Urinary bladder (tissue), 4 donors: ENCODE data around the gene SIX1. TPM values are rescaled to one million over a fixed set of nuclear protein-coding genes. Genes with fewer than 3 reads are reported as not detected.

Experiments used
- DNase-seq: peaks from one replicate; pipeline ENCODE4 v3.0.0-alpha.2; 2015; ENCODE audit errors: extremely low spot score
- H3K27ac ChIP-seq: one replicate; pipeline ENCODE4 v1.5.1; 2013; ENCODE audit warnings: low read depth, mild to moderate bottlenecking, moderate library complexity
- H3K36me3 ChIP-seq: one replicate; pipeline ENCODE4 v1.6.1; 2013; ENCODE audit warnings: mild to moderate bottlenecking, moderate library complexity; ENCODE audit not compliant: insufficient read depth
- H3K4me1 ChIP-seq: one replicate; pipeline ENCODE4 v1.6.1; 2013; ENCODE audit warnings: mild to moderate bottlenecking, moderate library complexity; ENCODE audit not compliant: insufficient read depth
- H3K4me3 ChIP-seq: one replicate; pipeline ENCODE4 v1.5.1; 2013; ENCODE audit warnings: low read depth, low read length
- WGBS: extraction: QIAGEN DNeasy Blood & Tissue Kit; methylation state at CpG from one replicate; pipeline ENCODE4 v1.1.7; 2013; 5-methylcytosine and 5-hydroxymethylcytosine counted together
- polyA plus RNA-seq: library from polyadenylated mRNA; stranded (reverse); fragments of 200-250 nt; gene quantifications from one replicate; pipeline ENCODE4 v1.2.3, GENCODE V29; 2013
- total RNA-seq: library from RNA; depleted of rRNA; stranded (reverse); fragments of >200 nt; gene quantifications from one replicate; pipeline ENCODE4 v1.2.3, GENCODE V29; 2014
- donor health status: healthy with polysubstance abuse.
- donor health status: healthy.

SIX1 gene
- total and polyA plus RNA-seq, 2 donors: 0.52 to 6.2 TPM

DNA sequence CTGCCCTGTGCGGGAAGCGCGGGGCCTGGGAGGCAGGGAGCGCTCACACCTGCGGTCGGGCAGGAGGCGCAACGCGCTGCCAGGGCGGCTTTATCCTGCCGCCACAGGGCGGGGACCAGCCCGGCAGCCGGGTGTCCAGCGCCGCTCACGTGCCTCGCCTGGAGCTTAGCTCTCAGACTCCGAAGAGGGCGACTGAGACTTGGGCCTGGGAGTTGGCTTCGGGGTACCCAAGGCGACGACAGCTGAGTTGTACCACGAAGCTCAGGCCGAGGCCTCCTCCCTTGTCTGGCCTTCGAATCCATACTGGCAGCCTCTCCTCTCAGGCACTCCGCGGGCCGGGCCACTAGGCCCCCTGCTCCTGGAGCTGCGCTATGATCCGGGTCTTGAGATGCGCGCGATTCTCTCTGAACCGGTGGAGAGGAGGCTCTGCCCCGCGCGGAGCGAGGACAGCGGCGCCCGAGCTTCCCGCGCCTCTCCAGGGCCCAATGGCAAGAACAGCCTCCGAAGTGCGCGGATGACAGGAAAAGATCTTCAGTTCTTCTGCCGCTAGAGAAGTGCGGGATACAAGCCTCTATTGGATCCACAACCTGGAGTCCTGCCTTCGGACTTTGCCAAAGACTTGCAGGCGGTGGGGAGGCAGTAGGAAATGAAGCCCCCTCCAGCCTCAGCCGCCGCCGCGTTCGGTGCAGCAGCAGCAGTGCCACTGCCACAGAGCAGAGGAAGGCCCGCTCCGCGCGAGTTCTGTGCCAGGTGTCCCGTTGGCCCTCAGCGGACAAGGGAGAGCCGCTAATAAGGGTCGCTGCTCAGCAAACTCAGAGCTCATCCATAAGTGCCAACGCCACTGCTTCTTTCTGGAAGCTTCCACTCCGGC is 6.8 kb downstream of the SIX1 start:
- H3K4me1 ChIP-seq: peaks cover 2% of the 10 kb centered on the region
- no peak overlapping the region for H3K4me3 ChIP-seq
- H3K36me3 ChIP-seq: no peaks in the 10 kb centered on the region
- 26% methylated on average over 66 of the region's 66 CpGs for WGBS
- H3K27ac ChIP-seq: no peak overlapping the region
- DNase-seq: no peak

DNA sequence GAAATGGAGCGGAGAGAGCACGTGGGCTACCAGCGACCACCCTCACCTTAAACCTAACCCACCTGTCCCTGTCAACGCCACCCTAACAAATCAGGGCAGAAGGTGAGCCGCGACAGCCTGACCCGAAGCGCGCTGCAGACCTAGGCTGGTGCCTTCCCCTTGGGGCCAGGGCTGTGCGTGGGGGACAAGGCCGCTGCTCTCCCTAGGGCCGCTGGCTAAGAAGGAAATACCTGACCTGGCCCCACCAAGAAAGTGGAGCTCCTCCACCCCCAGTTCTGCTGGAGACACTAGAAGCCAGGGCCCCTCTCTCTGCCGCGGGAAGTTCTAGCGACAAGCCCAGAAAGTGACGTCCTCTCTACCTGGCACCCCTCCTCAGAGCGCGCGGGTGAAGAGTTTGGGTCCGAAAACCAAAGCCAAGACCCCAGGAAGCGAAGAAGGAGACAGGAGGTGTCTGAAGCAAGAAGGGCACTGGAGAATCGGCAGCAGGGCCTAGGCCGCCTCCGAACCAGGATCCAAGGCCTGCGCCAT is 7.5 kb downstream of the SIX1 start:
- no peaks in the 10 kb centered on the region for H3K36me3 ChIP-seq
- peaks cover 2% of the 10 kb centered on the region for H3K4me1 ChIP-seq
- H3K27ac ChIP-seq: no peak overlapping the region
- no peak overlapping the region for H3K4me3 ChIP-seq
- 52% methylated on average over 25 of the region's 25 CpGs for WGBS
- no peak for DNase-seq

DNA sequence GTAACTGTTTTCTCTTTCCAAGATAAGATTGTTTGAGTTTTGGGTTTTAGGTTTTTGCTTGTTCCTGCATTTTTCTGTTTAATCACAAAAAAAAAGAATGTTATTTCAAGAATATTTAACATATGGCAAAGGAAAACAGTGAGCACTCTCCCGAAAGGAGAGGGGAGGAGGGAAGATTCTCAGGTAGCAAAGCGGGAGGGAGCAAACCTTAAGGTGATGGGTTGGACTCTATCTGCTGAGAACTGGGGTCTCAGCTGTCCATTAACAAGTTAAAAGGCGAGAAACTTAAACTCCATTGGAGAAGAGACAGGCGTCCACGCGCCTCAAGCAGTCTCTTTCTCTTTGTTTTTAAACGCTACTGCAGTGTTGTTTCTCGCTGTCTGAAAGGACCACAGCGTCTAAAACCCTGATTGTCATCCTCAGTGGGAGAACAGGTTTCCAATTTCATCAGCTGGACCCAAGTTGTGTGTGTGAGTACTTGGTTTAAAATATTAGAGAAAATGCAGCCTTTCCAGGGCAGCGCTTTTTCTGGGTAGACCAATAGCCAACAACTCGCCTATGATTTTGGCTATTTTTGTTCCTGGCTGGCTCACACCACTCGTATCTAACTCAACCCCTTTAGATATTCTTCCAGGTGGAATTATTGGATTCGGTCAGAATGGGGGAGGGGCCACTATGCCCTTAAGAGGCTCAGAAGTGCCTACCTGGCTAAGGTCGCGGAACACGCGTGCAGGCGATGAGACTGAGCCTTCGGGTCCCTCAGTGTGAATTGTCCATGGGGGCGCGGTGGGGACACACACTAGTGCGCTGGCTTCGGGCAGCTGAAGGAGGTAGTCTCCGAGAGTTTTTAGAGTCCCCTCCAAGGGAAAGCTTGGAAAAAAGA is 8.2 kb downstream of the SIX1 start:
- Histone ChIP-seq H3K4me3 (no peak overlapping the region), H3K4me1 (peaks cover 2% of the 10 kb centered on the region), H3K27ac (no peak overlapping the region), H3K36me3 (no peaks in the 10 kb centered on the region)
- DNase-seq: no peak
- WGBS: 47% methylated on average over 24 of the region's 24 CpGs

DNA sequence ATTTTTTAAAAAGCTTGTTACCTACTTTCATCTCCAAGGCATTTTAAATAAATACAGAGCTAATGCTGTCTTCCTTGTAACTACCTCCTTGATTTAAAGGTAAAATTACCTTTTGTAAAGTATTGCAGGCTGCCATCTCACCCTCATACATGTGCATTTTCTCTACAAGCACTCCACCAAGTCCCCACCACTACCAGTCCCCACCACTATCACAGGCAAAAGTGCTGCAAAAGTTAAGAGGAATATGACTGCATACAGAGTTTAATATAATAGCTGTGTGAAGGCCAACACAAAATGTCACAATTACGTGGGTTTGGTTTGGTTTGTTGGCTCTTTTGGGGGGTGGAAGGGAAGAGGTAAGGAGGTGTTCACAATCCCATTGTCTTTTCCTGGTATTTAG is 9.6 kb downstream of the SIX1 start:
- 1% methylated on average over 1 of the region's 1 CpG for WGBS
- peaks cover 2% of the 10 kb centered on the region for H3K4me1 ChIP-seq
- H3K36me3 ChIP-seq: no peaks in the 10 kb centered on the region
- DNase-seq: no peak
- H3K27ac ChIP-seq: no peak overlapping the region
- H3K4me3 ChIP-seq: no peak overlapping the region

DNA sequence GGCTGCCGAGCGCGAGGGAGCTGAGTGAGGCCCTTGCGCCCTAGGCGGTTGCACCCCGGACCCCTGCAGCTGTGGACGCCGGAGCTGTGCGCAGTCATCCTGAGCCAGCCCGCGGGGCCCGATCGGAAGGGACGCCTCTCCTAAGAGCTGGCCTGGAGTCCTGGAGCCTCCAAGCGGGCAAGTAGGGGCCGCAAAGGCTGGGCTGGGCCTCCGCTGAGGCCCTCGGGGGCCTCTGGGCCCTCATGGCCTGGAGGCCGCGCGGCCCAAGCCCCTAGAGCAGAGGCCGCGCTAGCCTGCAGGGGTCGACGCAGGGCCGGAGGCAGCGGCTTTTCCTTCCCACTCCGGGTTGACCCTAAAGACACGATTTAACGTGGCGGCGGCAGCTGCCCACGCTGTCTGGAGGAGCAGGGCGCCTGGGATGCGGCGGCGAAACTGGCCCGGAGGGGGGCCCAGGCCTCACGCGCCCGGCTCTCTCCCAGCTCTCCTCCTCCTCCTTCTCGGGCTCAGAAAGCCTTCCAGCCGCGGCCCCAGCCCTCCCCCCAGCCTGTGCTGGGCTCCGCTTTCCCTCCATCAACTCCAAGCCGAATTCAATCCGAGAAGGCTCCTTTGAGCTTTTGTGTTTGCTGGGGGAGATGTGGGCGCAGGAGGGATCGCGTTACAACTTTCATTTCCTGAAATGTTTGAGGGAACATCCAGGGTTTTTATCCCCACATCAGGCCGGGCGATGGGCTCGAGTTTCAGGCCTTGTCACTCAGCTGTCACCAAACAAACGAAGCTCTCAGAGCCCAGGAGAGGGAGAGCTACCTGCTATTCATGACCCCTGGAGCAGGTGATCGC is 11.6 kb downstream of the SIX1 start:
- Histone ChIP-seq H3K4me3 (peak overlapping the region; percentile 6), H3K36me3 (no peaks in the 10 kb centered on the region), H3K27ac (no peak overlapping the region), H3K4me1 (peaks cover 2% of the 10 kb centered on the region)
- no peak for DNase-seq
- 19% methylated on average over 55 of the region's 55 CpGs for WGBS

DNA sequence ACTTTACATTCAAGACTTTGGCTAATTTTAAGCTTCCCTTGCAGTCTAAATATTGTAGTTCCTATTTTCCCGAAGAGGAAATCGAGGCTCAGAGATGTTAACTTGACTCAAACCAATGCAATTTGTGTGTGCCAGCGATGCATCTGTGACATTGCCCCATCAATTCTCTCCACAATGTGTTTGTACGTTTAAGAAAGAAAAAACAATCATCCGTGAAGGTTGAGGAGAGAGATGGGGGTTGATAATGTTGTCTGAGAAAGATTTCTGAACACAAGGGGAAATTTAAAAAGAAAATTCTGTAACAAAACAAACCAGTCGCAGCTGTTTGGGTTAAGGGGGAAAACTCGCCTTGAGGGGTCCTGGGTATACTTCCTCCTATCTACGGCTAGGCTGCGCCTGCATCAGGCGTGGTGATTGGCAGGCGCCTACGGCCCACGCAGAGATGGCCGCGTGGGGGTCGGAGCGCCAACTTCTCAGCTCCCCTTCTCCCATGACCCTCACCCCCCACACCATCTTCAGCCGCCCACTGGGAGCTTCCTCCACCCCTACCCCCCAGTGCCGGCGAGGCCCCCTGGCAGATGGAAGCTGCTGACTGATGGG is 12.3 kb downstream of the SIX1 start:
- Histone ChIP-seq H3K4me1 (peaks cover 2% of the 10 kb centered on the region), H3K4me3 (no peak overlapping the region), H3K27ac (no peak overlapping the region), H3K36me3 (no peaks in the 10 kb centered on the region)
- WGBS: 62% methylated on average over 20 of the region's 20 CpGs
- DNase-seq: no peak

DNA sequence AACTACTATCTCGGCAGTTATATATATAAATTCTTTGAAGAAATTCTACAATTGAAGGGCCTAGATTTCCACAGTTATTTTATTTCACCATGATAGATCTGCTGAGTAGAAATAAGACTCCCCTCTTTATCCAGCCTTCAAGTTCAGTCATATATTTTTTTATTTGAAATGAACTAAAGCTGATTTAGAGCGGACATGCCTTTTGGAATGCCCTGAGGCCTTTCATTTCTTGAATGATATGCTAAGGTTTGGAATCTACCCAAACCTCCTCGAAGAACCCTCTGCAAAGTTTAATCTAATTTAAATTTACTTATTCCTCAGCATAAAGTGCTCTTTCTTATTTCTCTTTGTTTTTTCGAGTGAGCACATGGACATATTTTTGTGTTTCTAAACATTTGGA is 15.1 kb downstream of the SIX1 start:
- H3K27ac ChIP-seq: no peak overlapping the region
- 81% methylated on average over 4 of the region's 4 CpGs for whole genome bisulfite sequencing
- no peak for DNase-seq

DNA sequence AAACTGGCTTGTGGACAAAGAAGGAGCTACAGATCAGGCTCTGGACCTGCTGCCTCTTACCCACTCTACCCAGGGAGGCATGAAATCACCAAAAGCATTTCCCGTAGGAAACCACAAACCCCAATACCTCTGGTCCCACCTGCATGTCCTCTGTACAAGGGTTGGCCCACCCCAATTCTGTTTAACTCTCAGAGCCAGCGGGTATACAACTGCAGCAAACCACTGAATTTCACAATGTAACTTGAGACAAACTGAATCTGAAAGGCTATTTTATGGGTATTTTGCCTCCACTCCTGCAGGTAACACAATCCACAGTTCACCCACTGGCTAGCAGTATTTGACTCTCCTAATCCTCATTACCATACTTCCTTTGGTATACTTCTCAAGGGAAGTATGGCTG is 16.5 kb downstream of the SIX1 start:
- Histone ChIP-seq H3K4me1 (peaks cover under 1% of the 10 kb centered on the region), H3K27ac (no peak overlapping the region), H3K4me3 (no peak overlapping the region), H3K36me3 (no peaks in the 10 kb centered on the region)
- WGBS: 70% methylated on average over 2 of the region's 2 CpGs
- DNase-seq: no peak

More for the DNA sequence above, 15.1 kb downstream of the SIX1 start:
- Histone ChIP-seq H3K36me3 (no peaks in the 10 kb centered on the region), H3K4me1 (peaks cover 2% of the 10 kb centered on the region), H3K4me3 (no peak overlapping the region)

DNA sequence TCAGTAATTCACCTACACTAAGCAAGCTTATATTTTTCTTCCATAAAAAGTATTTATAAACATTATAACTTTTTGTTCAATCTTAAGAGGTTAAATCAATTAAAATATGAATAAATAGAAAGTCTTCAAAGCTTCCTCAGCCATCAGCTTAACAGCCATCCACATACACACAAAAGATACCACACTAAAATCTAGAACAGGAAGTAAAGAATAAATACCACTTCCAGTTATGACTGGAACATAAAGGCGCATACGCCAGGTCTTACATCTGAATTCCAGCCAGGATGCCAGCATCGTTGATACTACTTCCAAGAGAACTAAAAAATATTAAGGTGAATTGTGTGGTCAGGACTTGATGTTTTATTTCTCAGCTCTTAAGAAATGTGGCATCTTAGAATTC is 17.0 kb downstream of the SIX1 start:
- Histone ChIP-seq H3K4me3 (no peak overlapping the region), H3K27ac (no peak overlapping the region), H3K4me1 (no peaks in the 10 kb centered on the region), H3K36me3 (no peaks in the 10 kb centered on the region)
- WGBS: 67% methylated on average over 3 of the region's 3 CpGs
- DNase-seq: no peak

DNA sequence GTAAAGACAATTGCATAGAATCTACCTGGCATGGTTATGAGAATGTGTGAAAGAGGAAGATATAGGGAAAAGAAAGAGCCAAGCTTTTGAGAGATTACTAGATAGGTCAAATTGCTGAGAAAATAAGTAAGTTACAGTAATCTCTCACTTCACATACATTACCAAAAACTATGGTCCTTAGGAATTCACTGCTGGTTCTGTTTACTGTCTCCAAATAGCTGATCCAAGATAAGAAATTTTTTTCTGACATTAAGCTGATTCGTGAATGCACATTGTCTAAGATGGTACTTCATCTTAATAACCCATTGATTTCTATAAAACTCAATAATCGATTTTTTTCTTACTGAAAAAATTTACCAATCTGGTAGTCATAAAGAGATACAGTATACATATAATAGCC is 17.4 kb downstream of the SIX1 start:
- Histone ChIP-seq H3K4me3 (no peak overlapping the region), H3K27ac (no peak overlapping the region), H3K36me3 (no peaks in the 10 kb centered on the region), H3K4me1 (no peaks in the 10 kb centered on the region)
- WGBS: 76% methylated on average over 2 of the region's 2 CpGs
- DNase-seq: no peak

DNA sequence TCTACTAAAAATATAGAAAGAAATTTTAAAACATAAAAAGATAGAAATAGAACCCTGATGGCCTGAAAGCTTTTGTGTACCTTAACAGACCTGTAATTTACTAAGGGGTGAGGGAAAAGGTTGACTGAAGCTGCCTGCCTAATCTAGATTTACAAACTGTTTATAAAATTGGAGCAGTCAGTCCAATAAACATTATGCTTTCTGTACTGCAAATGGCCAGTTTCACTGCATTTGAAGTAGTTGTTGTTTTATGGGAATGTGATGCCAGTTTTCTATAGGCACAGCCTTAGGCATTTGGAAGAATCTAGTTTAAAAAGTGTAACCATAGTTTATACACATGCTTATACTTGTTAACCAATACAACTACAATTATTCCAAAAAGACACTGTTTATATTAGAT is 19.1 kb downstream of the SIX1 start:
- no peaks in the 10 kb centered on the region for H3K4me1 ChIP-seq
- no peak overlapping the region for H3K4me3 ChIP-seq
- DNase-seq: no peak
- no peak overlapping the region for H3K27ac ChIP-seq
- H3K36me3 ChIP-seq: no peaks in the 10 kb centered on the region

DNA sequence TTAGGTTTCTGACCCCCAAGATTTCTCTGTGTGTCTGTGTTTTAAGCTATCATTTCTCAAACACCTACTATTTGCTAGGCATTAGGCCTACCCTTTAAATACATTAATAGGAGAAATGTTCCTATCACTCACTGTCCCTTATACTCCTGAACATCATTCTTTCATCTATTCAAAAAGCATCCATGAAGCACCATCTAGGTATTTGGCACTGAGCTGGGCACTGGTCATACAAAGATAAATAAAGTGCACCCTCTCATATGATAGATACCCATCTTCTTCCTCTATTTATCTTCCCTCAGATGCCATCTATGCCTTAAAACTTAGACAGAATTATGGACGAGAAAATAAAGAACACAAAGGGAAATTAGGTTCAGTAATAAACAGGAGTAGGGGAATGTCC is 20.4 kb downstream of the SIX1 start:
- H3K4me1 ChIP-seq: no peaks in the 10 kb centered on the region
- DNase-seq: no peak
- H3K4me3 ChIP-seq: no peak overlapping the region
- H3K27ac ChIP-seq: no peak overlapping the region
- H3K36me3 ChIP-seq: no peaks in the 10 kb centered on the region
- WGBS: 74% methylated on average over 1 of the region's 1 CpG

DNA sequence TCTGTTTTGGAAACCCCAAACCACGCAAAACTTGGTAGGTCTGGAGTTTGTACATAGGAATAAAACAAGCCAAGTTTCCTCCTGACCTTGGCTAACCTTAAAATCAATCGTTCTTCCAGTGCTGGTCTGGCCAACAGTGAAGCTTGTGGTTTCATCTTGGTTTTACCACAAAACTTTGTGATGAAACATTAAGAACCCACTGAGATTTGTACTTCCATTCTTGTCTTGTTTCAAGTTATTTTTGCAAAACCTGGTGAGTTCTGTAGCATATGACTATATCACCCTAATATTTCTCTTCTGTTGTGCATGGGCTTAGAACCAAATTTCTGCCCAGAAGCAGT is 26.4 kb downstream of the SIX1 start:
- Histone ChIP-seq H3K4me1 (no peaks in the 10 kb centered on the region), H3K27ac (no peak overlapping the region), H3K36me3 (no peaks in the 10 kb centered on the region), H3K4me3 (no peak overlapping the region)
- 33% methylated on average over 2 of the region's 2 CpGs for WGBS
- DNase-seq: no peak
